Measurements from ENCODE around the gene NUP98. TPM values are rescaled to one million over a fixed set of nuclear protein-coding genes. Genes with fewer than 3 reads are reported as not detected.
"Not testable (repeated sequence)": the region's sequence is repeated elsewhere in the genome, so short reads cannot be mapped to it uniquely, and the experiment has no call there.

Gene NUP98
- polyA plus RNA-seq, 3 donors from 2014 or later = 16.2 to 38.1 (median 20.5) TPM

DNA sequence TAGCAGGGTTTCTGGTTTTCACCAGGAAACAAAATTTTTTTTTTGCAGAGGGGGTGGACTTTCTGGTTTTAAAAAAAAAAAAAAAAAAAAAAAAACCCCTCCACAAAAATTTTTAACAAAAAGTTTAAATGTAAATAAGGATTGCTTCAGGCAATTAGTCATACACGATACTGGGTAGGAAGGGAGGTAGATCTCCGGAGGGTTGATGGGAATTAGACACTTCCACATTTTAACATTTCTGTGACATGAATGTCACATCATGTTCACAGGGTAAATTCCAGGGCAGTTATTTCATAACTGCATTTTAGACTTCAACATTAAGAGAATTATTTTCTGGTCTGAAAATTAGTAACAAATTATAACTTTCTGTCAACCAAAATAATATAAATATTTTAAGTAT, 15.9 kb downstream of the NUP98 start:
- Mint-ChIP-seq H3K9me3 (no peaks in the 10 kb centered on the region), H3K4me3 (peak overlapping the region in 1 of 5 donors; percentile 21), H3K36me3 (peaks cover 13 to 21% (median 21%) of the 10 kb centered on the region in 3 donors), H3K4me1 (peaks cover 33 to 56% of the 10 kb centered on the region in 2 donors), H3K27me3 (ENCODE audit: low read depth in 3 of 3) (peaks cover 0 to 4% (median 2%) of the 10 kb centered on the region in 3 donors), H3K27ac (peak overlapping the region in 4 of 6 donors; percentile 40 to 84 (median 66))
- DNase-seq = no peak

DNA sequence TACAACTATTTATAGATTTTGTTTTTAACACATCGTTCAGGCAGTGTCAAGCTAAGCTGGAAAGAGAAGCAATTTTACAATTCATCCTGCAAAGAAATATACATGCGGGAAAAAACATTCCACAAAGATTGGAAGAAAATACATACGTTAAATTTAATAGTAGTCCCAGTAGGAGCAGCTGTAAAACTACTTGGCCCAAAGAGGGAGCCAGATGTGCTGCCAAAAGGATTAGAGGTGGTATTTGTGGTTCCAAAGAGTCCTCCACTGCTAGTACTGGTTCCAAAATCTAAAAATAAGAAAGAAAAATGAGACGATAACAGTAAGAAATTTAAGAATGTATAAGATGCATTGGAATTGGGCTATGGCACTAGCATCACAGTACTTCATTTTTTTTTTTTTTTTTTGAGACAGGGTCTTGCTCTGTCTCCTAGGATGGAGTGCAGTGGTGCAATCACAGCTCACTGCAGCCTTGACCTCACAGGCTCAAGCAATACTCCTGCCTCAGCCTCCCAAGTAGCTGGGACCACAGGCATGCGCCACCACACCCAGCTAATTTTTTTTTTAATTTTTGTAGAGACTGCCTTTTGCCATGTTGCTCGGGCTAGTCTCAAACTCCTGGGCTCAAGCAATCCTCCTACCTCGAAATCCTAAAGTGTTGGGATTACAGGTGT, 21.5 kb downstream of the NUP98 start:
- no peaks in the 10 kb centered on the region for H3K27me3 Mint-ChIP-seq (ENCODE audit: low read depth in 3 of 3)
- H3K36me3 Mint-ChIP-seq = peaks cover 25 to 46% (median 34%) of the 10 kb centered on the region in 3 donors
- no peak for DNase-seq
- H3K4me1 Mint-ChIP-seq = peaks cover 3 to 11% of the 10 kb centered on the region in 2 donors
- no peak overlapping the region for H3K4me3 Mint-ChIP-seq
- H3K27ac Mint-ChIP-seq = peak overlapping the region in 2 of 6 donors; percentile 24 to 55
- no peaks in the 10 kb centered on the region for H3K9me3 Mint-ChIP-seq

DNA sequence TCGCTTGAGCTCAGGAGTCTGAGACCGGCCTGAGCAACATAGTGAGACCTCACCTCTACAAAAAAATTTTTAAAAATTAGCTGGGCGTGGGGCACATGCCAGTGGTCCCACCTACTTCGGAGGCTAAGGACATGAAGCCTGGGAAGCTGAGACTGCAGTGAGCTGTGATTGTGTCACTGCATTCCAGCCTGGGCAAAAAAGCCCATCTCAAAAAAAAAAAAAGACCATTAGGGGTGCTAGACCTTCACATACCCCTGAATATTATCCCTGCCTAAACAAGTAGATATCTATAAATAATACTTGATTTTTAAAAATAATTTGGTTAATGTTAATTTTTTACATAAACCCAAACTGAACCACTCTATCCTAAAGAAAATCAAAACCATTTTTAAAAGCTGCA, 24.2 kb downstream of the NUP98 start:
- Mint-ChIP-seq H3K4me1 (peaks cover 1 to 2% of the 10 kb centered on the region in 2 donors), H3K4me3 (no peak overlapping the region), H3K9me3 (no peaks in the 10 kb centered on the region), H3K27me3 (ENCODE audit: low read depth in 3 of 3) (peaks cover 0 to 2% (median 0%) of the 10 kb centered on the region in 3 donors), H3K27ac (no peak overlapping the region), H3K36me3 (peaks cover 17 to 51% (median 35%) of the 10 kb centered on the region in 3 donors)
- DNase-seq = no peak

DNA sequence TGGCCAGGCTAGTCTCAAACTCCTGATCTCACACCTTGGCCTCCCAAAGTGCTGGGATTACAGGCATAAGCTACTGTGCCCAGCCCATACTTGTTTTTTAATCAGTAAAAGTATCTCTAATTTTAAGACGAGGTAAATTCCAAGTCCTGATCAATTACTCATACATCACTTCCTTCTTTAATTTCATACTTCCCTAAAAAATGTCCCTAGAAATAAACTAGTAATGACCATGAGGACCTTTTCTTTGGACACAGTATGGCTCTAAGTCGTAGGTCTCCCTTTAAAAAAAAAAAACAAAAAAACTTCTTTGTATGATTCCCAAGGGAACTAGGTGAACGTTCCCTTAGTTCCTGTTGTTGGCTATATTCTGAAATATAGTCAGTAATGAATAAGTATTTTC, 29.8 kb downstream of the NUP98 start:
- DNase-seq = no peak
- peaks cover 0 to 2% (median 0%) of the 10 kb centered on the region in 3 donors for H3K27me3 Mint-ChIP-seq (ENCODE audit: low read depth in 3 of 3)
- H3K9me3 Mint-ChIP-seq = no peaks in the 10 kb centered on the region
- no peak overlapping the region for H3K27ac Mint-ChIP-seq
- H3K4me1 Mint-ChIP-seq = no peaks in the 10 kb centered on the region
- H3K4me3 Mint-ChIP-seq = no peak overlapping the region
- peaks cover 23 to 51% (median 32%) of the 10 kb centered on the region in 3 donors for H3K36me3 Mint-ChIP-seq

GRCh38 chr11:3766836-3767235, 30.5 kb downstream of the NUP98 start:
- DNase-seq; H3K27me3 Mint-ChIP-seq (ENCODE audit: low read depth in 3 of 3); H3K27ac Mint-ChIP-seq; H3K4me3 Mint-ChIP-seq; H3K9me3 Mint-ChIP-seq; H3K4me1 Mint-ChIP-seq: not testable (repeated sequence)
- peaks cover 27 to 49% (median 36%) of the 10 kb centered on the region in 3 donors for H3K36me3 Mint-ChIP-seq

DNA sequence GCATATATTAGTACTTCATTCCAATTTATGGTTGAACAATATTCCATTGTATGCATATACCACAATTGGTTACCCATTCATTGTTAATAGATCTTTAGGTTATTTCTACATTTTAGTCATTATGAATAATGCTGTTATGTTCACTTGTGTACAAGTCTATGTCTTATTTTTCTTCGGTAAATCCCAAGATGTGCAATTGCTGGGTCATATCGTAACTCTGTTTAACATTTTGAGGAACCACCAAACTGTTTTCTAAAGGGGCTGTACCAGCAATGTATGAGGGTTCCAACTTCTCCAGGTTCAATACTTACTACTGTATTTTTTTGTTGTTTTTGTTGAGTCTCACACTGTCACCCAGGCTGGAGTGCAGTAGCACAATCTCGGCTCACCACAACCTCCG, 33.1 kb downstream of the NUP98 start:
- H3K27me3 Mint-ChIP-seq (ENCODE audit: low read depth in 3 of 3) = peaks cover 0 to 2% (median 0%) of the 10 kb centered on the region in 3 donors
- no peaks in the 10 kb centered on the region for H3K9me3 Mint-ChIP-seq
- H3K27ac Mint-ChIP-seq = no peak overlapping the region
- H3K36me3 Mint-ChIP-seq = peaks cover 19 to 41% (median 33%) of the 10 kb centered on the region in 3 donors
- peaks cover 0 to 4% of the 10 kb centered on the region in 2 donors for H3K4me1 Mint-ChIP-seq
- no peak overlapping the region for H3K4me3 Mint-ChIP-seq
- DNase-seq = no peak

DNA sequence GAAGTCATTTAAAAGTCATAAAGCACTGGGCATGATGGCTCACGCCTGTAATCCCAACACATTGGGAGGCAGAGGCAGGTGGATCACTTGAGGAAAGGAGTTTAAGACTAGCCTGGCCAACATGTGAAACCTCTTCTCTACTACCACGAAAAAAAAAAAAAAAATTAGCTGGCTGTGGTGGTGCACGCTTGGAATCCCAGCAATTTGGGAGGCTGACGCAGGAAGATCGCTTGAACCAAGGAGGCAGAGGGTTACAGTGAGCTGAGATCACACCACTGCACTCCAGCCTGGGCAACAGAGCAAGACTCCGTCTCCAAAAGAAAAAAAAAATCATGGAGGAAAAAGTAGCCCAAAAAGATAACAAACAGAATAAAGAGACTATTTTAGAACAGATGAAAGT, 42.2 kb downstream of the NUP98 start:
- H3K27ac Mint-ChIP-seq = peak overlapping the region in 1 of 6 donors; percentile 53

DNA sequence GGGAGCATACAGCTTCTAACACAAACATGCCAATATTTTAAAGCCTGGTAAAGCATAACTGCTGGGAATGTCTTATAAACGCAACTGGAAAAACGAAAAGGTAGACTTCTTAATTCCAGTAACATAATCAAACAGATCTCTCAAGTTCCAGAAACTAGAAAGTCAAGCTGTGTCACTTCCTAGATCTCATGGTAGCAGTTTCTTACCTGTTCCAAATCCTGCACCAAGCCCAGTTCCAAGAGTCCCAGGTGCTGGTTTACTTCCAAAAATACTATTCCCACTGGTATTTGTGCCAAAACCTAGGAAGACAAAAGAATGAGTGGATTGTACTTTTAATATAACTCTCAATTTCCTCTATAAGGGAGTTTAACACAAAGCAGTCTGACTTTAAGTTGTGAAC, 44.2 kb downstream of the NUP98 start:
- no peaks in the 10 kb centered on the region for H3K27me3 Mint-ChIP-seq (ENCODE audit: low read depth in 3 of 3)

More for the DNA sequence above, 42.2 kb downstream of the NUP98 start:
- H3K36me3 Mint-ChIP-seq = peaks cover 0 to 24% (median 15%) of the 10 kb centered on the region in 3 donors
- H3K4me1 Mint-ChIP-seq = no peaks in the 10 kb centered on the region
- no peak for DNase-seq
- H3K9me3 Mint-ChIP-seq = no peaks in the 10 kb centered on the region
- no peaks in the 10 kb centered on the region for H3K27me3 Mint-ChIP-seq (ENCODE audit: low read depth in 3 of 3)
- H3K4me3 Mint-ChIP-seq = no peak overlapping the region

GRCh38 chr11:3747704-3748103, 49.6 kb downstream of the NUP98 start:
- no peaks in the 10 kb centered on the region for H3K4me1 Mint-ChIP-seq
- DNase-seq = no peak
- H3K36me3 Mint-ChIP-seq = peaks cover 5 to 13% (median 5%) of the 10 kb centered on the region in 3 donors
- H3K9me3 Mint-ChIP-seq = no peaks in the 10 kb centered on the region
- no peaks in the 10 kb centered on the region for H3K27me3 Mint-ChIP-seq (ENCODE audit: low read depth in 3 of 3)
- H3K4me3 Mint-ChIP-seq = no peak overlapping the region
- H3K27ac Mint-ChIP-seq = no peak overlapping the region

More for the DNA sequence above, 44.2 kb downstream of the NUP98 start:
- H3K36me3 Mint-ChIP-seq = peaks cover 0 to 19% (median 8%) of the 10 kb centered on the region in 3 donors
- H3K27ac Mint-ChIP-seq = peak overlapping the region in 1 of 6 donors; percentile 13
- H3K9me3 Mint-ChIP-seq = no peaks in the 10 kb centered on the region
- no peak for DNase-seq
- no peak overlapping the region for H3K4me3 Mint-ChIP-seq
- no peaks in the 10 kb centered on the region for H3K4me1 Mint-ChIP-seq

DNA sequence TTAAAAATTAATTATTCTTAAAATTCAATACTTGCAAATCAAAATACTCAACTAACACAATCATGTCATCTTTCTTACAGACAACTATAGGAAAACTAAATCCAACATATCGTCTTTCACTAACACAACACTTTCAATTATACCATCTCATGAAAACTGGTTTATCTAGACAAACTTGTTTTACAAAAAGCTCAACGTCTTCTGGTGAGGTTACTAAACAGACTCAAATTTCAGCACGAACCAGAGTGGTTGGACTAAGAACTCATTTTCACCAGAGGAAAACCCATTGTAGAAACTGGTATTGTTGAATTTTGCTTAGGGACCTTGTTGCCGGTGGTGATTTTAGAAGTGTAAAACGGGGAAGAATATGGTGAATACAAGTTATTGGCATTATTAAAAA, 52.2 kb downstream of the NUP98 start:
- no peak for DNase-seq
- Mint-ChIP-seq H3K27me3 (ENCODE audit: low read depth in 3 of 3) (no peaks in the 10 kb centered on the region), H3K36me3 (peaks cover 15 to 20% (median 17%) of the 10 kb centered on the region in 3 donors), H3K4me1 (peaks cover 0 to 4% of the 10 kb centered on the region in 2 donors), H3K27ac (no peak overlapping the region), H3K9me3 (no peaks in the 10 kb centered on the region), H3K4me3 (no peak overlapping the region)

GRCh38 chr11:3738723-3739122, 58.6 kb downstream of the NUP98 start:
- Mint-ChIP-seq H3K36me3 (peaks cover 22 to 33% (median 32%) of the 10 kb centered on the region in 3 donors), H3K27me3 (ENCODE audit: low read depth in 3 of 3) (no peaks in the 10 kb centered on the region), H3K4me1 (peaks cover 0 to 4% of the 10 kb centered on the region in 2 donors), H3K9me3 (no peaks in the 10 kb centered on the region), H3K27ac (no peak overlapping the region), H3K4me3 (no peak overlapping the region)
- no peak for DNase-seq

- no peaks in the 10 kb centered on the region for H3K9me3 Mint-ChIP-seq
- peaks cover 22 to 33% (median 32%) of the 10 kb centered on the region in 3 donors for H3K36me3 Mint-ChIP-seq
- no peak for DNase-seq
- peaks cover 0 to 4% of the 10 kb centered on the region in 2 donors for H3K4me1 Mint-ChIP-seq
- no peak overlapping the region for H3K27ac Mint-ChIP-seq
- H3K4me3 Mint-ChIP-seq = no peak overlapping the region
- peaks cover 0 to under 1% (median 0%) of the 10 kb centered on the region in 3 donors for H3K27me3 Mint-ChIP-seq (ENCODE audit: low read depth in 3 of 3)
Observed at GRCh38 chr11:3738241-3738640, 59.1 kb downstream of the NUP98 start.

DNA sequence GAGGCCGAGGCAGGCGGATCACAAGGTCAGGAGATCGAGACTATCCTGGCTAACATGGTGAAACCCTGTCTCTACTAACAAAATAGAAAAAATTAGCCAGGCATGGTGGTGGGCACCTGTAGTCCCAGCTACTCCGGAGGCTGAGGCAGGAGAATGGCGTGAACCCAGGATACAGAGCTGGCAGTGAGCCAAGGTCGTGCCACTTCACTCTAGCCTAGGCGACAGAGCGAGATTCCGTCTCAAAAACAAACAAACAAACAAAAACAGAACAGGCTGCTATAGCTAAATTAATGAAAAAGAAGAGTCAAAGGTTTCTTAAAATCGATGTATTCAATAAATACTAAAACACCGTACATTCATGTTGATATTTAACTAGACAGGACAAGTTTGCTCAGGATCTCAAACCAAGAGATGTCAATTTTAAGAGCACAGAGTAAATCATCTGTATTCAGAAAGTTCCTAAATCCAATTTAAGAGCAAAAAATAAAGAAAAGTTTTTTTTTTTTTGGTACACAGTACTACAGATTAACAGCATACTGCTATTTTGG, 59.9 kb downstream of the NUP98 start:
- DNase-seq = no peak
- Mint-ChIP-seq H3K27ac (peak overlapping the region in 2 of 6 donors; percentile 12 to 61), H3K27me3 (ENCODE audit: low read depth in 3 of 3) (peaks cover 0 to 2% (median 0%) of the 10 kb centered on the region in 3 donors), H3K4me1 (peaks cover 0 to 4% of the 10 kb centered on the region in 2 donors), H3K4me3 (no peak overlapping the region), H3K9me3 (no peaks in the 10 kb centered on the region), H3K36me3 (peaks cover 21 to 32% (median 29%) of the 10 kb centered on the region in 3 donors)

GRCh38 chr11:3736816-3737215, 60.5 kb downstream of the NUP98 start:
- no peak overlapping the region for H3K27ac Mint-ChIP-seq

More at GRCh38 chr11:3736816-3737215, 60.5 kb downstream of the NUP98 start:
- Mint-ChIP-seq H3K4me1 (peaks cover 0 to under 1% of the 10 kb centered on the region in 2 donors), H3K9me3 (no peaks in the 10 kb centered on the region), H3K36me3 (peaks cover 23 to 34% (median 31%) of the 10 kb centered on the region in 3 donors), H3K27me3 (ENCODE audit: low read depth in 3 of 3) (peaks cover 0 to 2% (median 0%) of the 10 kb centered on the region in 3 donors), H3K4me3 (no peak overlapping the region)
- DNase-seq = no peak
